Measurements from ENCODE around the gene TRPM2.

DNA sequence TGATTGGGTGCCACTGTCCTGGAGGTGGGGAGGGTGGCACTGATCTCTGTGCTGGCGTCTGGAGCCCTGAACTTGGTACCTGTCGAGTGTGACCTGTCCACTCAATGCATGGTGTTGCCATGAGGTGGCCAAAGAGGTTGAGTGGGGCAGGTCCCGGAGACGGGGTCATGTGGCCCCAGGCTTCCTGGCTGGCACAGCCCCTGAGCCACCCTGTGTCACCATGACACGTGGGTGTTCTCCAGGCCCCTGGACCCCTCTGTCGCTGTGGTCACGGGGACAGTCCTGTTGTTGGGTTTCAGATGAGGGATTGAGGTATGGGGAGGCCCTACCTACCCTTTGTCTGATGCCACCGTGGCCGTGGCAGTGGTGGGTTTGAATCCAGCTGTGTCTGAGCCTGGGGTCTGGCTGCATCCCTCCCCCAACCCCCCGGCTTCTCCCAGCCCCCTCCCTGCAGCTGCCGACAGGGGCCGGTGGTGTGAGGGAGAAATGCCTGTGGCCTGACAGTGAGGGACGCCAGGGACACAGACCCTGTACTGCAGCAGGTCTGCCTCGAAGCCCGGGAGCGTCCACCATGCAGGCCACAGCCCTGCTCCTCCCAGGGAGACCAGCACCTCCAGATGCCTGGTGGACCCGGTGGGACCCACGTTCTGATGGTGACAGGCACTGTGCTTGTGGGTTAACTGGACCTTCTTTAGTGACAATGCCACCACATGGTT lies 12.0 kb downstream of the TRPM2 start:
- TF ChIP-seq CTCF (IDR thresholded peaks at IDR 0.05) (no peak), POLR2A (IDR thresholded peaks at IDR 0.05) (no peak)
